GM21528 (cell line): ENCODE results near the gene CGB8.
"Not testable (repeated sequence)": the region's sequence is repeated elsewhere in the genome, so short reads cannot be mapped to it uniquely, and the experiment has no call there.

Source experiments
- ATAC-seq: cut with Tn5 transposase; IDR thresholded peaks from one replicate; pipeline ENCODE4 v1.9.1; 2021; ENCODE audit warnings: mild to moderate bottlenecking, moderate library complexity; ENCODE audit not compliant: unreplicated experiment, low FRiP score

CGB8 gene

GRCh38 chr19:49036815-49037214, 12.1 kb downstream of the CGB8 start, which contains the start of gene CGB1:
Gene CGB1, minus strand, starts transcription at chr19:49036895. Its CDS starts 184 bp downstream, at chr19:49036711.
- not testable (repeated sequence) for ATAC-seq

- ATAC-seq: not testable (repeated sequence)
Measured at GRCh38 chr19:49031642-49032301, 17.1 kb downstream of the CGB8 start, which contains the start of gene CGB2. Gene CGB2, plus strand, starts transcription at chr19:49031890. Its CDS starts 206 bp downstream, at chr19:49032096.

GRCh38 chr19:49030323-49030722, 18.6 kb downstream of the CGB8 start:
- ATAC-seq: not testable (repeated sequence)

GRCh38 chr19:49029749-49030148, 19.2 kb downstream of the CGB8 start:
- not testable (repeated sequence) for ATAC-seq

GRCh38 chr19:49028686-49029085, 20.2 kb downstream of the CGB8 start:
- not testable (repeated sequence) for ATAC-seq

GRCh38 chr19:49025599-49025998, 23.3 kb downstream of the CGB8 start:
- not testable (repeated sequence) for ATAC-seq

- ATAC-seq: not testable (repeated sequence)
Measured at GRCh38 chr19:49025088-49025487, 23.8 kb downstream of the CGB8 start.

- ATAC-seq: not testable (repeated sequence)
Measured at GRCh38 chr19:49024233-49024632, 24.7 kb downstream of the CGB8 start, which contains the start of gene CGB3. Gene CGB3, minus strand, starts transcription at chr19:49024333. Its CDS starts 362 bp downstream, at chr19:49023971.

- ATAC-seq: no peak
Measured at GRCh38 chr19:49022116-49022515, 26.8 kb downstream of the CGB8 start.

GRCh38 chr19:49020931-49021895, 27.7 kb downstream of the CGB8 start:
- no peak for ATAC-seq

- ATAC-seq: no peak
Measured at GRCh38 chr19:49020342-49020741, 28.6 kb downstream of the CGB8 start.

GRCh38 chr19:49019242-49019932, 29.5 kb downstream of the CGB8 start:
- no peak for ATAC-seq

- not testable (repeated sequence) for ATAC-seq
Measured at GRCh38 chr19:49018388-49019241, 30.3 kb downstream of the CGB8 start.

- no peak for ATAC-seq
Measured at GRCh38 chr19:49017666-49018351, 31.1 kb downstream of the CGB8 start.

GRCh38 chr19:49017041-49017665, 31.8 kb downstream of the CGB8 start, which contains the start of gene LHB:
Gene LHB, minus strand, starts transcription at chr19:49017091. Its CDS starts 10 bp downstream, at chr19:49017081.
- ATAC-seq: no peak

GRCh38 chr19:49016067-49016839, 32.7 kb downstream of the CGB8 start:
- no peak for ATAC-seq

- no peak for ATAC-seq
Measured at GRCh38 chr19:49014870-49015255, 34.0 kb downstream of the CGB8 start.
